HepG2 (cell line): Measurements from ENCODE around the gene SEH1L. TPM values are rescaled to one million over a fixed set of nuclear protein-coding genes. Genes with fewer than 3 reads are reported as not detected.

Source experiments
- BCL6 ChIP-seq: IDR thresholded peaks from 2 replicates; pipeline ENCODE4 v1.6.1; 2016; ENCODE audit warnings: missing genetic modification reagents, missing compliant biosample characterization
- HMG20A ChIP-seq: IDR thresholded peaks from 2 replicates; pipeline ENCODE4 v1.6.1; 2016; ENCODE audit warnings: borderline replicate concordance
- KLF6 ChIP-seq: IDR thresholded peaks from 2 replicates; pipeline ENCODE4 v1.8.0; 2016; ENCODE audit warnings: missing biosample characterization, missing genetic modification reagents
- MYC ChIP-seq: sonication (generic); formaldehyde crosslinking; IDR thresholded peaks from 2 replicates; pipeline ENCODE4 v1.9.0; 2021; ENCODE audit warnings: missing genetic modification reagents, borderline replicate concordance
- NFAT5 ChIP-seq: sonication (generic); formaldehyde crosslinking; IDR thresholded peaks from 2 replicates; pipeline ENCODE4 v1.4.0; 2020; ENCODE audit warnings: missing genetic modification reagents
- NFYC ChIP-seq: IDR thresholded peaks from 2 replicates; pipeline ENCODE4 v1.6.1; 2016; ENCODE audit warnings: missing genetic modification reagents, missing compliant biosample characterization
- PAXIP1 ChIP-seq: sonication (generic); formaldehyde crosslinking; conservative IDR thresholded peaks from 2 replicates; pipeline ENCODE4 v1.4.0; 2020; ENCODE audit warnings: mild to moderate bottlenecking, missing genetic modification reagents, moderate library complexity
- POGK ChIP-seq: sonication (generic); formaldehyde crosslinking; conservative IDR thresholded peaks from 2 replicates; pipeline ENCODE4 v1.8.0; 2022; ENCODE audit warnings: mild to moderate bottlenecking, moderate library complexity, missing genetic modification reagents
- SAP130 ChIP-seq: IDR thresholded peaks from 2 replicates; pipeline ENCODE4 v1.6.1; 2016; ENCODE audit warnings: low read depth
- SOX6 ChIP-seq, 2 experiments: fragments of 450-650 bp in 1 of 2; sonication (generic) in 1 of 2; formaldehyde crosslinking in 1 of 2; IDR thresholded peaks; 2 replicates each; pipeline versions ENCODE4 v1.4.0 to v1.6.1; 2017 to 2020; ENCODE audit warnings: antibody characterized with exemption in 1 of 2, mild to moderate bottlenecking in 1 of 2, missing genetic modification reagents in 1 of 2
- TBP ChIP-seq: sonication (generic); formaldehyde crosslinking; IDR thresholded peaks from 2 replicates; pipeline ENCODE4 v1.5.0; 2020; ENCODE audit warnings: missing genetic modification reagents
- ZBED4 ChIP-seq: sonication (generic); formaldehyde crosslinking; IDR thresholded peaks from 2 replicates; pipeline ENCODE4 v1.4.0; 2020; ENCODE audit warnings: missing genetic modification reagents, borderline replicate concordance
- ZBTB42 ChIP-seq: sonication (generic); formaldehyde crosslinking; IDR thresholded peaks from 2 replicates; pipeline ENCODE4 v1.5.0; 2020; ENCODE audit warnings: mild to moderate bottlenecking, missing genetic modification reagents
- ZNF550 ChIP-seq: sonication (generic); formaldehyde crosslinking; IDR thresholded peaks from 2 replicates; pipeline ENCODE4 v1.4.0; 2020; ENCODE audit warnings: mild to moderate bottlenecking, missing genetic modification reagents, borderline replicate concordance
- ZNF558 ChIP-seq: sonication (generic); formaldehyde crosslinking; IDR thresholded peaks from 2 replicates; pipeline ENCODE4 v1.9.0; 2022; ENCODE audit warnings: mild to moderate bottlenecking, missing genetic modification reagents, borderline replicate concordance
- polyA plus RNA-seq, 8 experiments: library from polyadenylated mRNA; depleted of rRNA in 3 of 8; stranded (reverse) in 7 of 8; unstranded in 1 of 8; fragments of >200 nt; fragmentation: Illumina TruSeq in 4 of 8; extraction: Trizol in 4 of 8; gene quantifications; 2 replicates each; pipeline versions ENCODE4 v1.2.1 to v1.2.3, GENCODE V29; 2011 to 2016; ENCODE audit warnings: low read depth in 4 of 8, missing spikeins in 1 of 8, mixed read lengths in 1 of 8; ENCODE audit not compliant: insufficient read depth in 1 of 8
- total RNA-seq, 5 experiments: library from RNA; depleted of rRNA; stranded (reverse); fragments of >200 nt; fragmentation: Illumina TruSeq; extraction: Trizol; gene quantifications; 2 replicates each; pipeline ENCODE4 v1.2.3, GENCODE V29; 2016; ENCODE audit warnings: low read depth in 1 of 5

The SEH1L gene
- total and polyA plus RNA-seq, 2 of the 13 experiments (the other 11 are each of a cell fraction or from before 2014, with no cell fraction given): 59.6 to 63.5 TPM

- no peak for TF ChIP-seq POGK (CRISPR knock-in tag)
- TF ChIP-seq BCL6 (CRISPR knock-in tag): 0 out of 2 replicates have a peak, but pooled peaks have one; percentile 30
- 0 out of 2 replicates have a peak, but pooled peaks have one; percentile 17 for TF ChIP-seq PAXIP1 (CRISPR knock-in tag)
- TF ChIP-seq TBP: no peak
- no peak for TF ChIP-seq ZNF558 (CRISPR knock-in tag)
- no peak for TF ChIP-seq NFYC (CRISPR knock-in tag)
- peak; percentile 52; the same call in 1 of the 2 replicates for TF ChIP-seq HMG20A (CRISPR knock-in tag)
- TF ChIP-seq ZBED4: no peak
- TF ChIP-seq ZBTB42: no peak
- TF ChIP-seq SOX6 (IDR thresholded peaks at IDR 0.05): no peak
- peak; percentile 72 for TF ChIP-seq SOX6 (CRISPR knock-in tag; IDR thresholded peaks at IDR 0.05)
- no peak for TF ChIP-seq SAP130 (CRISPR knock-in tag)
- no peak for TF ChIP-seq MYC
- TF ChIP-seq KLF6 (CRISPR knock-in tag): no peak
- no peak for TF ChIP-seq NFAT5 (CRISPR knock-in tag)
- no peak for TF ChIP-seq ZNF550 (CRISPR knock-in tag)
These were observed 16.9 kb upstream of the SEH1L start (continued) for GRCh38 chr18:12930908-12931307.
